ENCODE measurements around the gene EPB41. TPM values are rescaled to one million over a fixed set of nuclear protein-coding genes. Genes with fewer than 3 reads are reported as not detected.

EPB41 gene
- total and polyA plus RNA-seq, 9 of the 15 experiments (the other 6 are each of a cell fraction or from before 2014, with no cell fraction given) = 3.7 to 213 (median 141) TPM

DNA sequence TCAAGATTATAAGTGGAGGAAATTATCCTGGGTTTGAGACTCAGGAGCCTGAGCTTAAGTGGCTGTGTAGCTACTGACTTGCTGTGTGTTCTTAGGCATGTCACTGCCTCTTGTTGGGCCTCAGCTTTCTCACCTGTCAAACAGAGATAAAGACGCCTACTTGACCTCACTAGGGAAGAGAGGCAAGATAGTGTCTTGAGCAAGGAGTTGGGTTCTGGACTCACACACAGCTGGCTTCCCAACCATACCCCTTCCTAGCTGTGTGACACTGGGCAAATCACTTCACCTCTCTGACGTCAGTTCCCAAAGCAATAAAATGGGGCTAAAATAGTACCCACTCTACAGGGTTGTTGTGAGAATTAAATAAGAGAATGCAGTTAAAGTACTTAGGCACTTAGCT, 11.6 kb upstream of the EPB41 start (continued):
- TF ChIP-seq, protein P1, sequence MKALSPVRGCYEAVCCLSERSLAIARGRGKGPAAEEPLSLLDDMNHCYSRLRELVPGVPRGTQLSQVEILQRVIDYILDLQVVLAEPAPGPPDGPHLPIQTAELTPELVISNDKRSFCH (CRISPR knock-in tag; IDR thresholded peaks at IDR 0.05) = no peak
- TF ChIP-seq, protein P1 (tag; IDR thresholded peaks at IDR 0.05) = no peak
- TF ChIP-seq, protein P2, sequence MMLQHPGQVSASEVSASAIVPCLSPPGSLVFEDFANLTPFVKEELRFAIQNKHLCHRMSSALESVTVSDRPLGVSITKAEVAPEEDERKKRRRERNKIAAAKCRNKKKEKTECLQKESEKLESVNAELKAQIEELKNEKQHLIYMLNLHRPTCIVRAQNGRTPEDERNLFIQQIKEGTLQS (IDR thresholded peaks at IDR 0.05) = no peak; the same call in 1 of the 2 replicates
- TF ChIP-seq, protein P2 (CRISPR knock-in tag; conservative IDR thresholded peaks at IDR 0.05) = no peak
- TF ChIP-seq CBFA2T3 (IDR thresholded peaks at IDR 0.05) = peak; percentile 95
- no peak for TF ChIP-seq ERF (CRISPR knock-in tag; IDR thresholded peaks at IDR 0.05)
- no peak for TF ChIP-seq ZNF785 (CRISPR knock-in tag; IDR thresholded peaks at IDR 0.05)
- TF ChIP-seq HNRNPK (IDR thresholded peaks at IDR 0.05; ENCODE audit: low read depth, low read length, poor library complexity, severe bottlenecking) = no peak
- no peak for TF ChIP-seq PHF8 (IDR thresholded peaks at IDR 0.05; ENCODE audit: borderline replicate concordance, low read length)
- TF ChIP-seq PHTF2 (CRISPR knock-in tag; IDR thresholded peaks at IDR 0.05) = no peak
- TF ChIP-seq SNIP1 (IDR thresholded peaks at IDR 0.05; ENCODE audit: low read depth) = no peak
- no peak for TF ChIP-seq ZNF589 (CRISPR knock-in tag; IDR thresholded peaks at IDR 0.05; ENCODE audit: low read depth)
- TF ChIP-seq, protein P3, sequence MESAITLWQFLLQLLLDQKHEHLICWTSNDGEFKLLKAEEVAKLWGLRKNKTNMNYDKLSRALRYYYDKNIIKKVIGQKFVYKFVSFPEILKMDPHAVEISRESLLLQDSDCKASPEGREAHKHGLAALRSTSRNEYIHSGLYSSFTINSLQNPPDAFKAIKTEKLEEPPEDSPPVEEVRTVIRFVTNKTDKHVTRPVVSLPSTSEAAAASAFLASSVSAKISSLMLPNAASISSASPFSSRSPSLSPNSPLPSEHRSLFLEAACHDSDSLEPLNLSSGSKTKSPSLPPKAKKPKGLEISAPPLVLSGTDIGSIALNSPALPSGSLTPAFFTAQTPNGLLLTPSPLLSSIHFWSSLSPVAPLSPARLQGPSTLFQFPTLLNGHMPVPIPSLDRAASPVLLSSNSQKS (CRISPR knock-in tag; IDR thresholded peaks at IDR 0.05) = no peak
- no peak for TF ChIP-seq TCFL5 (CRISPR knock-in tag; conservative IDR thresholded peaks at IDR 0.05)
- TF ChIP-seq EP400 (IDR thresholded peaks at IDR 0.05) = no peak
- TF ChIP-seq CBFA2T2 (conservative IDR thresholded peaks at IDR 0.05) = peak; percentile 91
- no peak for TF ChIP-seq THRAP3 (IDR thresholded peaks at IDR 0.05; ENCODE audit: borderline replicate concordance)
- TF ChIP-seq KLF16 (IDR thresholded peaks at IDR 0.05) = peak; percentile 80; the same call in 1 of the 2 replicates
- no peak for TF ChIP-seq COPS2 (conservative IDR thresholded peaks at IDR 0.05)
- TF ChIP-seq, protein P4, sequence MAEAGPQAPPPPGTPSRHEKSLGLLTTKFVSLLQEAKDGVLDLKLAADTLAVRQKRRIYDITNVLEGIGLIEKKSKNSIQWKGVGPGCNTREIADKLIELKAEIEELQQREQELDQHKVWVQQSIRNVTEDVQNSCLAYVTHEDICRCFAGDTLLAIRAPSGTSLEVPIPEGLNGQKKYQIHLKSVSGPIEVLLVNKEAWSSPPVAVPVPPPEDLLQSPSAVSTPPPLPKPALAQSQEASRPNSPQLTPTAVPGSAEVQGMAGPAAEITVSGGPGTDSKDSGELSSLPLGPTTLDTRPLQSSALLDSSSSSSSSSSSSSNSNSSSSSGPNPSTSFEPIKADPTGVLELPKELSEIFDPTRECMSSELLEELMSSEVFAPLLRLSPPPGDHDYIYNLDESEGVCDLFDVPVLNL (CRISPR knock-in tag; IDR thresholded peaks at IDR 0.05; ENCODE audit: low read depth) = no peak
- TF ChIP-seq, protein P5, sequence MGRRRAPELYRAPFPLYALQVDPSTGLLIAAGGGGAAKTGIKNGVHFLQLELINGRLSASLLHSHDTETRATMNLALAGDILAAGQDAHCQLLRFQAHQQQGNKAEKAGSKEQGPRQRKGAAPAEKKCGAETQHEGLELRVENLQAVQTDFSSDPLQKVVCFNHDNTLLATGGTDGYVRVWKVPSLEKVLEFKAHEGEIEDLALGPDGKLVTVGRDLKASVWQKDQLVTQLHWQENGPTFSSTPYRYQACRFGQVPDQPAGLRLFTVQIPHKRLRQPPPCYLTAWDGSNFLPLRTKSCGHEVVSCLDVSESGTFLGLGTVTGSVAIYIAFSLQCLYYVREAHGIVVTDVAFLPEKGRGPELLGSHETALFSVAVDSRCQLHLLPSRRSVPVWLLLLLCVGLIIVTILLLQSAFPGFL (CRISPR knock-in tag; IDR thresholded peaks at IDR 0.05) = no peak
- no peak for TF ChIP-seq BDP1 (IDR thresholded peaks at IDR 0.05; ENCODE audit: insufficient read depth, insufficient read length)
- peak; percentile 80 for TF ChIP-seq NCOR1 (IDR thresholded peaks at IDR 0.05)
- TF ChIP-seq MTA2 (IDR thresholded peaks at IDR 0.05; ENCODE audit: low read depth) = peak; percentile 56
- peak; percentile 25 for TF ChIP-seq CCNT2 (IDR thresholded peaks at IDR 0.05; ENCODE audit: borderline replicate concordance, extremely low read depth, insufficient read length, low read depth, low read length)
- TF ChIP-seq, protein P6, sequence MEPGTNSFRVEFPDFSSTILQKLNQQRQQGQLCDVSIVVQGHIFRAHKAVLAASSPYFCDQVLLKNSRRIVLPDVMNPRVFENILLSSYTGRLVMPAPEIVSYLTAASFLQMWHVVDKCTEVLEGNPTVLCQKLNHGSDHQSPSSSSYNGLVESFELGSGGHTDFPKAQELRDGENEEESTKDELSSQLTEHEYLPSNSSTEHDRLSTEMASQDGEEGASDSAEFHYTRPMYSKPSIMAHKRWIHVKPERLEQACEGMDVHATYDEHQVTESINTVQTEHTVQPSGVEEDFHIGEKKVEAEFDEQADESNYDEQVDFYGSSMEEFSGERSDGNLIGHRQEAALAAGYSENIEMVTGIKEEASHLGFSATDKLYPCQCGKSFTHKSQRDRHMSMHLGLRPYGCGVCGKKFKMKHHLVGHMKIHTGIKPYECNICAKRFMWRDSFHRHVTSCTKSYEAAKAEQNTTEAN (CRISPR knock-in tag; IDR thresholded peaks at IDR 0.05) = no peak
